HG03342 (cell line): Measurements from ENCODE around the gene KRTAP9-1.
"Not testable (repeated sequence)": the region's sequence is repeated elsewhere in the genome, so short reads cannot be mapped to it uniquely, and the experiment has no call there.

Experiments
- ATAC-seq: cut with Tn5 transposase; IDR thresholded peaks from one replicate; pipeline ENCODE4 v1.9.1; 2021; ENCODE audit warnings: mild to moderate bottlenecking, moderate library complexity; ENCODE audit not compliant: unreplicated experiment

KRTAP9-1 gene, protein sequence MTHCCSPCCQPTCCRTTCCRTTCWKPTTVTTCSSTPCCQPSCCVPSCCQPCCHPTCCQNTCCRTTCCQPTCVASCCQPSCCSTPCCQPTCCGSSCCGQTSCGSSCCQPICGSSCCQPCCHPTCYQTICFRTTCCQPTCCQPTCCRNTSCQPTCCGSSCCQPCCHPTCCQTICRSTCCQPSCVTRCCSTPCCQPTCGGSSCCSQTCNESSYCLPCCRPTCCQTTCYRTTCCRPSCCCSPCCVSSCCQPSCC

DNA sequence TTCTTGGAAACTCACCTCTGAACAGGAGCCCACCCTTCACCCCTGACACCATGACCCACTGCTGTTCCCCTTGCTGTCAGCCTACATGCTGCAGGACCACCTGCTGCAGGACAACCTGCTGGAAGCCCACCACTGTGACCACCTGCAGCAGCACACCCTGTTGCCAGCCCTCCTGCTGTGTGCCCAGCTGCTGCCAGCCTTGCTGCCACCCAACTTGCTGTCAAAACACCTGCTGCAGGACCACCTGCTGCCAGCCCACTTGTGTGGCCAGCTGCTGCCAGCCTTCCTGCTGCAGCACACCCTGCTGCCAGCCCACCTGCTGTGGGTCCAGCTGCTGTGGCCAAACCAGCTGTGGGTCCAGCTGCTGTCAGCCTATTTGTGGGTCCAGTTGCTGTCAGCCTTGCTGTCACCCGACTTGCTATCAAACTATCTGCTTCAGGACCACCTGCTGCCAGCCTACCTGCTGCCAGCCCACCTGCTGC, at the start of gene KRTAP9-1:
Gene KRTAP9-1, plus strand, starts transcription at position 51 of the 482 bp plus-strand sequence. Its CDS starts 0 bp downstream, at position 51.
- not testable (repeated sequence) for ATAC-seq

DNA sequence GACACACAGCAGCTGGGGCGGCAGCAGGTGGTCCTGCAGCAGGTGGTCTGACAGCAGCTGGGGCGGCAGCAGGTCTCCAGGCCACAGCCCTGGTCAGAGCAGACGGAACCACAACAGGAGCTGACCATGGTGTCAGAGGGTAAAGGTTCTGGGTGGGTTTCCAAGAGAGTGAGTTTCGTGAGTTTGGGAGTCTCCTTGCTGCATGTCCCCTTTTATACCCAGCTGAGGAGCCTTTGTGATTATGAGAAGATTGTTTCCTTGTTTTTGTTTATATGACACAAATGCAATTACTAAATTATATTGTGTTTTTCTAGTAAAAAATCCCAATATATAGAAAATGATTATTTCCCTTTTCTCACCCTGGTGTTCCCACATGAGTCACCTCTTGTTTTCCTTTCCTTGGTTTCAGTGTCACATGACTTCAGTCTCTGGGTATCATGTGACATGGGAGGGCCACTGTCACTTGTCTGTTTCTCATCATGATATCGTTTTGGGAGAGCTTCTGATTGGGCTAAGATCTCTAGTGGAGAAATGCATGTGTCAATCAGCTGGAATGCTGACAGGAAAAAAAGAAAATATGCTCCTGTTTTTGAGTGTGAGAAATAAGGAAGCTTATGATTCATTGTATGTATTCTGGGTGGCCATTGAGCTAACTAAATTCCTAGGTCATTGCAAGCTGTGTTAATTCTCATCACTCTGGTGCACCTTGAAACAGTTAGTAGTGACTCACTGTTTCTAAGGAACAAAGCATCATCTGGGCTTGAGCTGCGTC, 49.1 kb upstream of the KRTAP9-1 start, which contains the start of gene KRTAP4-6:
Gene KRTAP4-6, minus strand, starts transcription at position 185 of the 772 bp plus-strand sequence. Its CDS starts 57 bp downstream, at position 128.
- ATAC-seq = no peak

GRCh38 chr17:41141361-41141760, 48.3 kb upstream of the KRTAP9-1 start:
- ATAC-seq = no peak

DNA sequence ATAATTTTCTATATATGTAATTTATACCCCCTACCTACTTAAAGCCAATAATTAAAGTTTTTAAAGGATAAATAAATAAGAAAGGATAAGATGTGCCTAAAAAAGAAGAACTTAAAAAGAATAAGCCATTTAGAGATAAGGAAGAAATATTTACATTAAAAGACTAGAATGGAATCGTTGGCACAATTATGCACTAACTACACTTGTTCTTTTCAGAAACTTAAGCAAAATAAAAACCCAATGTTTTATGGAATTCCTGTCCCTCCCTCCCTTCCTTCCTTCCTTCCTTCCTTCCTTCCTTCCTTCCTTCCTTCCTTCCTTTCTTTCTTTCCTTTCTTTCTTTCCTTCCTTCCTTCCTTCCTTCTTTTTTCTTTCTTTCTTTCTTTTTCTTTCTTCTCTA, 44.8 kb upstream of the KRTAP9-1 start:
- no peak for ATAC-seq

- no peak for ATAC-seq
Measured at GRCh38 chr17:41145261-41145660, 44.4 kb upstream of the KRTAP9-1 start.

DNA sequence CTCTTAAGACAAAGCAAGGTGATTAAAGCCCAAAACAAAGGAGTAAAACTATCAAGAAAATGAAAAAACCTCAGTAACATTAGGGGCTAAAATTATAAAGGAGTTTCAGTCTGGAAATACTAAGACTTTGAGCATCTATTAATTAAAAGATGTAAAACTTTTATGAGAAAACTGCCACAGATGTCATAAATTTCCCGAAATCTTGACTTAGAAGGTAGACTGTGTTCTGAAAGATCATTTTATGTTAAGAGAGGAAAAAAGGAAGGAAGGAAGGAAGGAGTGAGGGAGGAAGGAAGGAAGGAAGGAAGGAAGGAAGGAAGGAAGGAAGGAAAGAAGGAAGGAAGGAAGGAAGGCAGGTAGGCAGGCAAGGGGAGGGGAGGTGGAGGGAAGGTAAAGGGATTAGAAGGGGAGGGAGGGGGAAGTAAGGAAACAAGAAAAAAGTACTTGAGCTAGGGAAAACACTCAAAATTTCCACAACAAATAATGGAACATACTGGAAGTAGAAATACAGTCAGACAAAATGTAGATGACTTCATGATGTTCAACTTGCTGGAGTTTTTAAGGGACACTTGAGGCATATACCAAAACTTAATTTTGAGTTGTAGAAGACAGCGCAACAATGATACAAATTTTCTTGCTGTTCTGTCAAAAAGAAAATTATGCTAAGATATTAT, 42.0 kb upstream of the KRTAP9-1 start:
- no peak for ATAC-seq

- not testable (repeated sequence) for ATAC-seq
Measured at GRCh38 chr17:41148971-41149651, 40.6 kb upstream of the KRTAP9-1 start.

GRCh38 chr17:41149652-41149985, 40.1 kb upstream of the KRTAP9-1 start, which contains the start of gene KRTAP4-5:
KRTAP4-5 (minus strand) TSS chr17:41149825; CDS start chr17:41149767, 58 bp downstream.
- ATAC-seq = no peak

GRCh38 chr17:41150026-41150425, 39.7 kb upstream of the KRTAP9-1 start:
- ATAC-seq = no peak

DNA sequence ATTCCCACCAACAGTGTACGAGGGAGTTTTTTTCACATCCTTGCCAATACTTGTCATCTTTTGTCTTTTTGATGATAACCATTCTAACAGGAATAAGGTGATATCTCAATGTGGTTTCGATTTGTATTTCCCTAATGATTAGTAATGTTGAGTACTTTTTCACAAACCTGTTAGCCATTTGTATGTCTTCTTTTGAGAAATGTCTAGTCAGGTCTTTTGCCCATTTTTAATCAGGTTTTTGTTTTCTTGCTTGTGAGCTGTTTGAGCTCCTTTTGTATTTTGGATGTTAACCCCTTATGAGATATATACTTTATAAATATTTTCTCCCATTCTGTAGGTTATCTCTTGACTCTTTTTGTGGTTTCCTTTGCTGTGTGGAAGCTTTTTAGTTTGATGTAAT, 38.2 kb upstream of the KRTAP9-1 start:
- ATAC-seq = no peak

- ATAC-seq = no peak
Measured at GRCh38 chr17:41153856-41154255, 35.8 kb upstream of the KRTAP9-1 start.

- not testable (repeated sequence) for ATAC-seq
Measured at GRCh38 chr17:41160190-41160589, 29.5 kb upstream of the KRTAP9-1 start.

DNA sequence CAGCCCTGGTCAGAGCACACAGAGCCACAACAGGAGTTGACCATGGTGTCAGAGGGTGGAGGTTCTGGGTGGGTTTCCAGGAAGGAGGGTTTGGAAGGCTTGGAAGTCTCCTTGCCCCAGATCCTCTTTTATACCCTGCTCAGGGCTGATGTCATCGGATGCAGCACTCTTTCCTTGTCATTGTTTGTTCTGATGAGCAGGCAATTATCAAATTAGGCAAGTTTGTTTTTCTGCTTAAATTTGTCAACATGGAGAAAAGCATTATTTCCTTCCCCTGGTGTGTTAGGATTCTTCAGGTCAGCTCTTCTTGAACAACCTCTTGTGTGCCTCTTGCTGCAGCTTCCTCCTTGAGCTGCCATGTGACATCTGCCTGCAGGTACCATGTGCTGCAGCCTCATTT, 29.0 kb upstream of the KRTAP9-1 start, which contains the start of gene KRTAP4-4:
Gene KRTAP4-4, minus strand, starts transcription at position 101 of the 400 bp plus-strand sequence. Its CDS starts 57 bp downstream, at position 44.
- ATAC-seq = no peak

DNA sequence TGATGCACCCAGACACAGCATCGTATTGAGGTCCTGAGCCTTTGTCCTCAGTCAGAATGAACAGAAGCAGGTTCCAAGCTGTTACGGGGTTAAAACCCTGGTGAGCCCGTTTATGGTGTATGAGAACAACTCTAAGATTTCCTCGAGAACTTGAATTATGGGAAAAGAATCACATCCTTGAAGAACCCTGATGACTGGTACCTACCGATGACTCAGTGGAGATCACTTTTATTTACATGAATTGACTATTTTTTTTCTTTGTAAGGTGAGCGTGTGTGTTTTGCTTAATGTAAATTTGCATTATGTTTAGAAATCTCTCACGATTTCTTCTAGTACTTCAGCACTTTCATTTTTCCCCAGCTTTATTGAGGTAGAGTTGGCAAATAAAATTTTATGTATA, 25.9 kb upstream of the KRTAP9-1 start:
- no peak for ATAC-seq

GRCh38 chr17:41167561-41167960, 22.1 kb upstream of the KRTAP9-1 start:
- ATAC-seq = no peak

DNA sequence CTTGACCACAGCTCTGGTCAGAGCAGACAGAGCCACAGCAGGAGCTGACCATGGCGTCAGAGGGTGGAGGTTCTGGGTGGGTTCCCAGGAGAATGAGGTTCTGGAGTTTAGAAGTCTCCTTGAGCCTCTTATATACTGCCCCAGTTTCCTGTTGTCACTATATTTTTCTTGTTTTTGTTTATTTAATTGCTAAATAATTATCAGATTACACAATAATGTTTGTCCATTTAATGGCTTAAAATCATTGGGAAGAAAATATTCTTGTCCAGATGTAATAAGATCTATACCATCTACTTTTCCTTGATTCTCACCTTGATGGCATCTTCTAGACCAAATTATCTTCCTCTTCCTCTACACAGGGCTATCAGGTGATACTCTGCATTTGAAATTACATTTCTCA, 21.6 kb upstream of the KRTAP9-1 start, which contains the start of gene KRTAP4-3:
Gene KRTAP4-3, minus strand, starts transcription at position 101 of the 400 bp plus-strand sequence. Its CDS starts 49 bp downstream, at position 52.
- ATAC-seq = no peak

- no peak for ATAC-seq
Measured at GRCh38 chr17:41171886-41172285, 17.8 kb upstream of the KRTAP9-1 start.

DNA sequence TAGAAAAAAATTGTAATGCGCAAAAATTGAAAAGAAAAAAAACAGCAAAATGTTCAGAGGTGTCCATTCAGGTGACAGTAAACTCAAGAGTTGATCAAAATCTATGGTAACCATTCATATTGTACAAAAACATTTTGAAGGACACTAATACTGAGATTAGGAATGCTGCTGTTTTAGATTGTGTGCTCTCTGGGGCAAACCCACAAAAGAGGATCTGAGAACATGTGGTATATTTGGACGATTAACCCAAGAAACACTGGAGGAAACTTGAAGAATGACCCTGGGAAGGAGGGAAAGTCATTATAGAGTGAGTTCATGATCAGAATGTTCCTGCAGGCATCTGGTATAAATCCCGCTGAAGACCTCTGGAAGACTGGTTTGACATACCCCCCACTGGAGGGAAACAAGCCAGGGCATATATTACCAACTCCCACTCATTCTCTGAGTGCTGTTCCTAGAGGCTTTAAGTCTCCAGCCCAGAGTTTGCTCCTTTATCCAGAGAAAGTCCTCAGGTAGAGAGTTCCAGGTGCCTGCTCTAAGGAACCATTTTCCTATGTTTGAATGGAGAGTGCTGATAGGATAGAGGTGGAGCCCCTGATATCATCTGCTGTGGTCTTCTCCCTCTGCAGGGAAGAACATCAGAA, 12.8 kb upstream of the KRTAP9-1 start:
- ATAC-seq = no peak

- no peak for ATAC-seq
Measured at GRCh38 chr17:41177727-41178271, 11.9 kb upstream of the KRTAP9-1 start, which contains the start of gene KRTAP4-2. KRTAP4-2 (minus strand) TSS chr17:41178221; CDS start chr17:41178164, 57 bp downstream.

DNA sequence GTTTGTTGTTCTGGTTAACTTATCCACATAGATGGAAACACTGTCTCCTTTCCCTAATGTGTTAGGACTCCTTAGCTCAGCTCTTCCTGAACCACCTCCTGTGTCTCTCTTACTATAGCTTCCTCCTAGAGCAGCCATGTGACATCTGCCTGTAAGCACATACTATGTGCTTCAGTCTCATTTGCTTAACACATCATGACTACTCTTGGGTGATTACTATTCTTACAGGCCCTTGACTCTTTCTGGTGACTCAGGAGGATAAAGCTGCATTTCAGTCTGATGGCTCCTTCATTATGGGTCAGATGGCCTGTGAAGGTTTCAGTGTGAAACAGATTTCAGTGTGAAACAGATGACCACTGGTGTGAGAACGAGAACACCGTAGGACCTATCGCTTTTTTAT, 11.3 kb upstream of the KRTAP9-1 start:
- ATAC-seq = no peak
